IMR-90 (cell line): ENCODE data around the gene RAI2. TPM values are rescaled to one million over a fixed set of nuclear protein-coding genes. Genes with fewer than 3 reads are reported as not detected.

Source experiments
- ATAC-seq: fragments of 200-7000 bp; cut with Tn5 transposase; 2 replicates; pipeline ENCODE4 v1.9.1; 2020; ENCODE audit warnings: low read depth, mild to moderate bottlenecking, moderate library complexity
- BruUV-seq: library from RNA; stranded (reverse); fragments of 400-500 nt; replicated peaks from 2 replicates; lab custom pipeline; 2021; lab: Mats Ljungman, UMichigan
- CTCF ChIA-PET: fragments of 300-600 bp; formaldehyde crosslinking; extraction: SDS; loops from one replicate; lab custom pipeline; 2021; ENCODE audit warnings: antibody characterized with exemption; lab: Yijun Ruan, JAX
- POLR2A ChIA-PET: fragments of 300-600 bp; sonication (Branson Sonifier 250); formaldehyde crosslinking; loops from one replicate; lab custom pipeline; 2022; ENCODE audit warnings: antibody characterized with exemption; ENCODE audit not compliant: unreplicated experiment; lab: Charles Lee
- DNase-seq: peaks from one replicate; pipeline ENCODE4 v3.0.0; 2013
- H2AFZ ChIP-seq: replicated peaks from 2 replicates; pipeline ENCODE3; 2013; ENCODE audit warnings: low read length, mild to moderate bottlenecking; ENCODE audit not compliant: poor library complexity
- H2AK5ac ChIP-seq: 2 replicates; pipeline ENCODE4 v1.6.1; 2013; ENCODE audit warnings: low read depth, low read length, inconsistent platforms
- H2AK9ac ChIP-seq: replicated peaks from 2 replicates; pipeline ENCODE3; 2013; ENCODE audit warnings: mild to moderate bottlenecking, low read depth, low read length, moderate library complexity; ENCODE audit not compliant: poor library complexity
- H2BK120ac ChIP-seq: 2 replicates; pipeline ENCODE4 v1.6.1; 2013; ENCODE audit warnings: low read depth, low read length, inconsistent platforms
- H2BK15ac ChIP-seq: 3 replicates; pipeline ENCODE4 v1.6.1; 2013; ENCODE audit warnings: low read depth, low read length, inconsistent platforms
- H2BK20ac ChIP-seq: 2 replicates; pipeline ENCODE4 v1.6.1; 2013; ENCODE audit warnings: low read depth, mild to moderate bottlenecking, inconsistent platforms, low read length, moderate library complexity
- H2BK5ac ChIP-seq: 2 replicates; pipeline ENCODE4 v1.6.1; 2013; ENCODE audit warnings: mild to moderate bottlenecking, low read depth, low read length, inconsistent platforms; ENCODE audit not compliant: poor library complexity, severe bottlenecking
- H3K14ac ChIP-seq: replicated peaks from 2 replicates; pipeline ENCODE4 v1.6.1; 2013; ENCODE audit warnings: low read depth, low read length, inconsistent platforms
- H3K18ac ChIP-seq: 2 replicates; pipeline ENCODE4 v1.6.1; 2013; ENCODE audit warnings: low read depth, low read length, control low read depth
- H3K23ac ChIP-seq: 2 replicates; pipeline ENCODE4 v1.6.1; 2013; ENCODE audit warnings: low read depth, low read length, inconsistent platforms
- H3K27ac ChIP-seq: 2 replicates; pipeline ENCODE4 v1.5.1; 2013; ENCODE audit warnings: mild to moderate bottlenecking, control low read depth, low read length; ENCODE audit not compliant: insufficient read depth
- H3K27me3 ChIP-seq: 2 replicates; pipeline ENCODE4 v1.6.1; 2013; ENCODE audit warnings: low read length; ENCODE audit not compliant: control insufficient read depth, insufficient read depth
- H3K36me3 ChIP-seq: 2 replicates; pipeline ENCODE4 v1.6.1; 2013; ENCODE audit warnings: low read length, mixed read lengths; ENCODE audit not compliant: control insufficient read depth, insufficient read depth
- H3K4ac ChIP-seq: 2 replicates; pipeline ENCODE4 v1.6.1; 2013; ENCODE audit warnings: low read depth, low read length, inconsistent platforms
- H3K4me1 ChIP-seq: 2 replicates; pipeline ENCODE4 v1.6.1; 2013; ENCODE audit warnings: low read length, mixed read lengths; ENCODE audit not compliant: control insufficient read depth, insufficient read depth
- H3K4me2 ChIP-seq: 2 replicates; pipeline ENCODE4 v1.6.1; 2013; ENCODE audit warnings: low read depth, mild to moderate bottlenecking, control low read depth, low read length, moderate library complexity
- H3K4me3 ChIP-seq: 2 replicates; pipeline ENCODE4 v1.5.1; 2013; ENCODE audit warnings: low read depth, mild to moderate bottlenecking, control low read depth, low read length, moderate library complexity; ENCODE audit not compliant: insufficient read depth
- H3K56ac ChIP-seq: 2 replicates; pipeline ENCODE4 v1.6.1; 2013; ENCODE audit warnings: low read length, inconsistent platforms; ENCODE audit not compliant: insufficient read depth; ENCODE audit errors: extremely low read depth
- H3K79me1 ChIP-seq, 2 experiments: 2 replicates each; pipeline ENCODE4 v1.6.1; 2013; ENCODE audit warnings: low read length in 2 of 2, inconsistent platforms in 1 of 2, low read depth in 1 of 2
- H3K9ac ChIP-seq: 2 replicates; pipeline ENCODE4 v1.6.1; 2013; ENCODE audit warnings: low read depth, low read length, control low read depth
- H3K9me1 ChIP-seq: 2 replicates; pipeline ENCODE4 v1.6.1; 2013; ENCODE audit warnings: low read length, inconsistent platforms; ENCODE audit not compliant: insufficient read depth
- H3K9me3 ChIP-seq: 2 replicates; pipeline ENCODE4 v1.6.1; 2013; ENCODE audit warnings: low read length; ENCODE audit not compliant: control insufficient read depth, insufficient read depth
- H4K20me1 ChIP-seq: 2 replicates; pipeline ENCODE4 v1.6.1; 2013; ENCODE audit warnings: low read length, inconsistent platforms; ENCODE audit not compliant: insufficient read depth
- H4K5ac ChIP-seq: 2 replicates; pipeline ENCODE4 v1.6.1; 2013; ENCODE audit warnings: mild to moderate bottlenecking, low read depth, low read length, control low read depth
- H4K8ac ChIP-seq, 2 experiments: 2 replicates each; pipeline ENCODE4 v1.6.1; 2013; ENCODE audit warnings: low read depth in 2 of 2, low read length in 2 of 2, control low read depth in 1 of 2, inconsistent platforms in 1 of 2
- H4K91ac ChIP-seq: 2 replicates; pipeline ENCODE4 v1.6.1; 2013; ENCODE audit warnings: low read depth, low read length, inconsistent platforms; ENCODE audit not compliant: insufficient read depth
- BHLHE40 ChIP-seq: fragments of 150-350 bp; IDR thresholded peaks from 2 replicates; pipeline ENCODE4 v1.6.1; 2016; ENCODE audit warnings: mild to moderate bottlenecking, low read depth, low read length
- CEBPB ChIP-seq: IDR thresholded peaks from 2 replicates; pipeline ENCODE4 v1.6.1; 2012; ENCODE audit warnings: low read depth, low read length, improper control_type of control experiment
- CHD1 ChIP-seq: IDR thresholded peaks from 2 replicates; pipeline ENCODE4 v1.6.1; 2012; ENCODE audit warnings: low read depth, low read length, improper control_type of control experiment
- FOS ChIP-seq: fragments of 150-350 bp; IDR thresholded peaks from 2 replicates; pipeline ENCODE4 v1.6.1; 2016; ENCODE audit warnings: low read depth, low read length
- MAFK ChIP-seq: IDR thresholded peaks from 2 replicates; pipeline ENCODE4 v1.6.1; 2012; ENCODE audit warnings: low read depth, low read length, improper control_type of control experiment
- MAZ ChIP-seq: IDR thresholded peaks from 2 replicates; pipeline ENCODE4 v1.6.1; 2012; ENCODE audit warnings: low read depth, mild to moderate bottlenecking, low read length, improper control_type of control experiment, moderate library complexity, borderline replicate concordance
- MXI1 ChIP-seq: IDR thresholded peaks from 2 replicates; pipeline ENCODE4 v1.6.1; 2012; ENCODE audit warnings: low read depth, mild to moderate bottlenecking, low read length, moderate library complexity, borderline replicate concordance
- NFE2L2 ChIP-seq: fragments of 150-350 bp; IDR thresholded peaks from 2 replicates; pipeline ENCODE4 v1.6.1; 2016; ENCODE audit warnings: low read depth, mild to moderate bottlenecking, low read length
- RAD21 ChIP-seq: IDR thresholded peaks from 2 replicates; pipeline ENCODE4 v1.6.1; 2012; ENCODE audit warnings: low read length, improper control_type of control experiment
- RCOR1 ChIP-seq: IDR thresholded peaks from 2 replicates; pipeline ENCODE4 v1.6.1; 2012; ENCODE audit warnings: mild to moderate bottlenecking, low read length, improper control_type of control experiment; ENCODE audit not compliant: insufficient replicate concordance
- RFX5 ChIP-seq: IDR thresholded peaks from 2 replicates; pipeline ENCODE4 v1.8.0; 2012; ENCODE audit warnings: low read depth, mild to moderate bottlenecking, low read length, moderate library complexity
- WGBS, 2 experiments: methylation state at CpG; one replicate each; pipeline versions ENCODE4 v1.1.5 to v1.1.7; 2013; ENCODE audit warnings: missing lambda C conversion rate in 2 of 2; ENCODE audit not compliant: insufficient read length in 1 of 2; ENCODE audit errors: extremely low coverage in 2 of 2; 5-methylcytosine and 5-hydroxymethylcytosine counted together
- dilution Hi-C: fragments of 300-500 bp; cut with HindIII; formaldehyde crosslinking; loops from one replicate; pipeline ENCODE4 v1.14.3; 2018; ENCODE audit warnings: low sequenced_read_pairs; ENCODE audit not compliant: unreplicated experiment
- in situ Hi-C: fragments of 300-500 bp; cut with MboI; formaldehyde crosslinking; loops from 3 replicates; pipeline ENCODE4 v1.14.3; 2019; ENCODE audit warnings: low sequenced_read_pairs, inconsistent platforms, mixed read lengths
- intact Hi-C: fragments of 100-400 bp; cut with micrococcal nuclease; formaldehyde crosslinking; loops from 2 replicates; pipeline ENCODE4 v1.10.0; 2022
- polyA plus RNA-seq, 3 experiments: library from polyadenylated mRNA; depleted of rRNA; stranded (reverse); fragments of >200 nt; gene quantifications; 2 replicates each; pipeline ENCODE4 v1.2.3, GENCODE V29; 2012; ENCODE audit warnings: low replicate concordance in 1 of 3
- total RNA-seq: library from RNA; depleted of rRNA; stranded (reverse); fragments of >200 nt; gene quantifications from 2 replicates; pipeline ENCODE4 v1.2.3, GENCODE V29; 2012
- TF ChIP-seq, protein P1 (sequence below): fragments of 150-350 bp; IDR thresholded peaks from 2 replicates; pipeline ENCODE4 v1.6.1; 2016; ENCODE audit warnings: low read depth, mild to moderate bottlenecking, low read length, moderate library complexity, borderline replicate concordance
- TF ChIP-seq, protein P2 (sequence below): fragments of 150-350 bp; IDR thresholded peaks from 2 replicates; pipeline ENCODE4 v1.6.1; 2017; ENCODE audit warnings: mild to moderate bottlenecking, antibody characterized with exemption, low read length, low read depth
- TF ChIP-seq, protein P3 (sequence below): conservative IDR thresholded peaks from 2 replicates; pipeline ENCODE4 v1.5.1; 2012; ENCODE audit warnings: mild to moderate bottlenecking, low read depth, low read length, improper control_type of control experiment

The RAI2 gene
- total and polyA plus RNA-seq, 2 of the 4 experiments (the other 2 are of a cell fraction) = 0.07 TPM; not detected in 1

DNA sequence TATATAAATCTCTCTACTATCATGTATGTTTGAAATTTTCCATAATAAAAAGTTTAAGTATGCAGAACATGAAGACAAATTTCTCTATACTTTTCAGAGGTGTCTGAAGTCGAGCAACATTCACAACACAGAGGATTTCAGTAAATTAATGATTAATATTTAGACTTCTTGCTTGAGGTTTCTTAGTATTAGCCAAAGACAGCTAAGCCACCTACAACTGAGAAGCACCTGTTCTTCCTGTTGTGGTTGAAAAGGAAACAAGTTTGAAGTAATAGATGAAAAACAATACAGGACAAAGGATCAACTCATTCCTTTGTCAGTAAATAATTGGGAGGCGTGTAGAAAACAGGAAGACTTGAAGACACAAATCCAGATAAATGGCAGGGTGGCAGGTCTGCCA lies 102.7 kb downstream of the RAI2 start:
- dilution Hi-C loops = no loop called here
- H4K91ac ChIP-seq = no peak overlapping the region
- H3K56ac ChIP-seq = no peak overlapping the region

More for the DNA sequence above, 102.7 kb downstream of the RAI2 start:
- Histone ChIP-seq H3K4ac (no peak overlapping the region), H3K4me2 (no peak overlapping the region), H3K27ac (no peak overlapping the region), H2AK9ac (no peak overlapping the region), H3K23ac (no peak overlapping the region), H4K5ac (no peak overlapping the region), H2AK5ac (no peak overlapping the region), H2BK15ac (no peak overlapping the region), H3K14ac (no peak overlapping the region), H3K18ac (no peak overlapping the region), H3K4me1 (no peaks in the 10 kb centered on the region), H4K20me1 (no peaks in the 10 kb centered on the region), H2AFZ (no peak overlapping the region), H3K9ac (no peak overlapping the region), H3K36me3 (no peaks in the 10 kb centered on the region), H3K9me3 (no peaks in the 10 kb centered on the region), H3K4me3 (no peak overlapping the region), H4K8ac (no peak overlapping the region), H3K79me1 (no peaks in the 10 kb centered on the region), H3K9me1 (no peaks in the 10 kb centered on the region), H3K27me3 (peaks cover 2% of the 10 kb centered on the region; the same call in 1 of the 2 replicates), H2BK20ac (no peak overlapping the region), H2BK120ac (no peak overlapping the region), H2BK5ac (no peak overlapping the region)
- DNase-seq (no peak), ATAC-seq (no peak)
- no CpG with 5 or more reads among the region's 2 CpGs for WGBS, 2 experiments
- BruUV-seq = no TSS peak
- CTCF ChIA-PET = no interaction called here
- intact Hi-C loops = loop anchor here (10.0 kb wide), 1 partner anchor 1686 kb away; no protein-coding TSS in a partner anchor
- POLR2A ChIA-PET = no interaction called here
- in situ Hi-C loops = loop anchor here (25.0 kb wide), 1 partner anchor 604 kb away; the partner anchor contains the start of gene SCML2
- no peak for TF ChIP-seq RAD21
- no peak for TF ChIP-seq CEBPB
- TF ChIP-seq MAFK = no peak
- TF ChIP-seq MAZ = no peak
- no peak for TF ChIP-seq RFX5
- TF ChIP-seq NFE2L2 = no peak
- no peak for TF ChIP-seq BHLHE40
- TF ChIP-seq, protein P1, sequence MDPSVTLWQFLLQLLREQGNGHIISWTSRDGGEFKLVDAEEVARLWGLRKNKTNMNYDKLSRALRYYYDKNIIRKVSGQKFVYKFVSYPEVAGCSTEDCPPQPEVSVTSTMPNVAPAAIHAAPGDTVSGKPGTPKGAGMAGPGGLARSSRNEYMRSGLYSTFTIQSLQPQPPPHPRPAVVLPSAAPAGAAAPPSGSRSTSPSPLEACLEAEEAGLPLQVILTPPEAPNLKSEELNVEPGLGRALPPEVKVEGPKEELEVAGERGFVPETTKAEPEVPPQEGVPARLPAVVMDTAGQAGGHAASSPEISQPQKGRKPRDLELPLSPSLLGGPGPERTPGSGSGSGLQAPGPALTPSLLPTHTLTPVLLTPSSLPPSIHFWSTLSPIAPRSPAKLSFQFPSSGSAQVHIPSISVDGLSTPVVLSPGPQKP = no peak
- no peak for TF ChIP-seq RCOR1
- no peak for TF ChIP-seq FOS
- no peak for TF ChIP-seq CHD1
- TF ChIP-seq, protein P2, sequence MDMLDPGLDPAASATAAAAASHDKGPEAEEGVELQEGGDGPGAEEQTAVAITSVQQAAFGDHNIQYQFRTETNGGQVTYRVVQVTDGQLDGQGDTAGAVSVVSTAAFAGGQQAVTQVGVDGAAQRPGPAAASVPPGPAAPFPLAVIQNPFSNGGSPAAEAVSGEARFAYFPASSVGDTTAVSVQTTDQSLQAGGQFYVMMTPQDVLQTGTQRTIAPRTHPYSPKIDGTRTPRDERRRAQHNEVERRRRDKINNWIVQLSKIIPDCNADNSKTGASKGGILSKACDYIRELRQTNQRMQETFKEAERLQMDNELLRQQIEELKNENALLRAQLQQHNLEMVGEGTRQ = no peak
- no peak for TF ChIP-seq MXI1
- TF ChIP-seq, protein P3, sequence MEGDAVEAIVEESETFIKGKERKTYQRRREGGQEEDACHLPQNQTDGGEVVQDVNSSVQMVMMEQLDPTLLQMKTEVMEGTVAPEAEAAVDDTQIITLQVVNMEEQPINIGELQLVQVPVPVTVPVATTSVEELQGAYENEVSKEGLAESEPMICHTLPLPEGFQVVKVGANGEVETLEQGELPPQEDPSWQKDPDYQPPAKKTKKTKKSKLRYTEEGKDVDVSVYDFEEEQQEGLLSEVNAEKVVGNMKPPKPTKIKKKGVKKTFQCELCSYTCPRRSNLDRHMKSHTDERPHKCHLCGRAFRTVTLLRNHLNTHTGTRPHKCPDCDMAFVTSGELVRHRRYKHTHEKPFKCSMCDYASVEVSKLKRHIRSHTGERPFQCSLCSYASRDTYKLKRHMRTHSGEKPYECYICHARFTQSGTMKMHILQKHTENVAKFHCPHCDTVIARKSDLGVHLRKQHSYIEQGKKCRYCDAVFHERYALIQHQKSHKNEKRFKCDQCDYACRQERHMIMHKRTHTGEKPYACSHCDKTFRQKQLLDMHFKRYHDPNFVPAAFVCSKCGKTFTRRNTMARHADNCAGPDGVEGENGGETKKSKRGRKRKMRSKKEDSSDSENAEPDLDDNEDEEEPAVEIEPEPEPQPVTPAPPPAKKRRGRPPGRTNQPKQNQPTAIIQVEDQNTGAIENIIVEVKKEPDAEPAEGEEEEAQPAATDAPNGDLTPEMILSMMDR = no peak
